ENCODE measurements around the gene OR2S2. TPM values are rescaled to one million over a fixed set of nuclear protein-coding genes. Genes with fewer than 3 reads are reported as not detected.

Gene OR2S2
- total RNA-seq, 2 experiments from 2014 or later, result not detected

- Histone ChIP-seq H3K27ac (ENCODE audit: low read depth, low read length, poor library complexity, severe bottlenecking) (no peak overlapping the region), H3K79me2 (ENCODE audit: insufficient read depth, low read depth, low read length) (no peaks in the 10 kb centered on the region), H3K4me2 (ENCODE audit: low read length) (no peak overlapping the region), H4K20me1 (ENCODE audit: insufficient read depth, low read length) (no peaks in the 10 kb centered on the region), H3K4me3 (ENCODE audit: low read depth, low read length, poor library complexity, severe bottlenecking) (no peak overlapping the region), H3K4me1 (ENCODE audit: insufficient read depth, low read length, poor library complexity, severe bottlenecking) (no peaks in the 10 kb centered on the region), H2AFZ (ENCODE audit: low read length) (no peak overlapping the region), H3K36me3 (ENCODE audit: insufficient read depth, low read length) (no peaks in the 10 kb centered on the region), H3K9me3 (ENCODE audit: low read length) (no peaks in the 10 kb centered on the region), H3K9me2 (ENCODE audit: insufficient read depth, low read length) (no peaks in the 10 kb centered on the region)
- TF ChIP-seq EZH2phosphoT487 (IDR thresholded peaks at IDR 0.05; ENCODE audit: borderline replicate concordance, low read depth, low read length) (no peak), CTCF (conservative IDR thresholded peaks at IDR 0.05; ENCODE audit: low read length) (no peak)
- ChIA-PET POLR2A (no interaction called here), CTCF (ENCODE audit: unreplicated experiment) (no interaction called here)
- no peak for DNase-seq (ENCODE audit: low spot score)
- intact Hi-C loops (cut with micrococcal nuclease; ENCODE audit: unreplicated experiment), result no loop called here
- no TSS peak for BruUV-seq (replicated peaks)
Measured at GRCh38 chr9:35966433-35966832, 8.5 kb upstream of the OR2S2 start.

GRCh38 chr9:35965011-35965410 lies 7.1 kb upstream of the OR2S2 start:
- BruUV-seq (replicated peaks), result no TSS peak
- CTCF ChIA-PET (ENCODE audit: unreplicated experiment), result no interaction called here
- no peak for TF ChIP-seq EZH2phosphoT487 (IDR thresholded peaks at IDR 0.05; ENCODE audit: borderline replicate concordance, low read depth, low read length)
- TF ChIP-seq CTCF (conservative IDR thresholded peaks at IDR 0.05; ENCODE audit: low read length), result no peak

GRCh38 chr9:35962126-35962906 lies 4.4 kb upstream of the OR2S2 start:
- intact Hi-C loops (cut with micrococcal nuclease; ENCODE audit: unreplicated experiment), result no loop called here
- no peak for DNase-seq (ENCODE audit: low spot score)
- no peaks in the 10 kb centered on the region for H3K9me3 ChIP-seq (ENCODE audit: low read length)
- H2AFZ ChIP-seq (ENCODE audit: low read length), result no peak overlapping the region
- ChIA-PET POLR2A (no interaction called here), CTCF (ENCODE audit: unreplicated experiment) (no interaction called here)
- H3K4me1 ChIP-seq (ENCODE audit: insufficient read depth, low read length, poor library complexity, severe bottlenecking), result no peaks in the 10 kb centered on the region
- no peak overlapping the region for H3K4me2 ChIP-seq (ENCODE audit: low read length)
- no peak overlapping the region for H3K4me3 ChIP-seq (ENCODE audit: low read depth, low read length, poor library complexity, severe bottlenecking)
- H3K36me3 ChIP-seq (ENCODE audit: insufficient read depth, low read length), result no peaks in the 10 kb centered on the region
- no peaks in the 10 kb centered on the region for H3K79me2 ChIP-seq (ENCODE audit: insufficient read depth, low read depth, low read length)
- BruUV-seq (replicated peaks), result no TSS peak
- no peak overlapping the region for H3K27ac ChIP-seq (ENCODE audit: low read depth, low read length, poor library complexity, severe bottlenecking)
- no peaks in the 10 kb centered on the region for H4K20me1 ChIP-seq (ENCODE audit: insufficient read depth, low read length)
- H3K9me2 ChIP-seq (ENCODE audit: insufficient read depth, low read length), result no peaks in the 10 kb centered on the region
- TF ChIP-seq CTCF (conservative IDR thresholded peaks at IDR 0.05; ENCODE audit: low read length), result no peak
- no peak for TF ChIP-seq EZH2phosphoT487 (IDR thresholded peaks at IDR 0.05; ENCODE audit: borderline replicate concordance, low read depth, low read length)

More at GRCh38 chr9:35965011-35965410, 7.1 kb upstream of the OR2S2 start:
- H3K27ac ChIP-seq (ENCODE audit: low read depth, low read length, poor library complexity, severe bottlenecking), result no peak overlapping the region
- H3K9me2 ChIP-seq (ENCODE audit: insufficient read depth, low read length), result no peaks in the 10 kb centered on the region
- no peaks in the 10 kb centered on the region for H3K79me2 ChIP-seq (ENCODE audit: insufficient read depth, low read depth, low read length)
- no peak overlapping the region for H2AFZ ChIP-seq (ENCODE audit: low read length)
- H4K20me1 ChIP-seq (ENCODE audit: insufficient read depth, low read length), result no peaks in the 10 kb centered on the region
- H3K4me3 ChIP-seq (ENCODE audit: low read depth, low read length, poor library complexity, severe bottlenecking), result no peak overlapping the region
- H3K9me3 ChIP-seq (ENCODE audit: low read length), result no peaks in the 10 kb centered on the region
- H3K36me3 ChIP-seq (ENCODE audit: insufficient read depth, low read length), result no peaks in the 10 kb centered on the region
- DNase-seq (ENCODE audit: low spot score), result no peak
- POLR2A ChIA-PET, result interaction anchor here (1.0 kb wide), 1 partner anchor 9 kb away, joined by 3 read pairs; no protein-coding TSS in a partner anchor
- intact Hi-C loops (cut with micrococcal nuclease; ENCODE audit: unreplicated experiment), result no loop called here
- H3K4me1 ChIP-seq (ENCODE audit: insufficient read depth, low read length, poor library complexity, severe bottlenecking), result no peaks in the 10 kb centered on the region
- no peak overlapping the region for H3K4me2 ChIP-seq (ENCODE audit: low read length)

Measured in OCI-LY7 (cell line).